HG02610 (cell line): ENCODE data around the gene FRMD4A.
"Not testable (repeated sequence)": the region's sequence is repeated elsewhere in the genome, so short reads cannot be mapped to it uniquely, and the experiment has no call there.

Experiments
- ATAC-seq: cut with Tn5 transposase; IDR thresholded peaks from one replicate; pipeline ENCODE4 v1.9.1; 2021; ENCODE audit warnings: mild to moderate bottlenecking, moderate library complexity; ENCODE audit not compliant: unreplicated experiment

Gene FRMD4A

GRCh38 chr10:13803566-13804554 is 526.9 kb downstream of the FRMD4A start:
- ATAC-seq, result no peak

GRCh38 chr10:13801907-13802288 is 528.8 kb downstream of the FRMD4A start:
- ATAC-seq, result no peak

GRCh38 chr10:13801156-13801906 is 529.4 kb downstream of the FRMD4A start:
- no peak for ATAC-seq

- no peak for ATAC-seq
Measured at GRCh38 chr10:13797164-13797563, 533.6 kb downstream of the FRMD4A start.

- no peak for ATAC-seq
Measured at GRCh38 chr10:13795653-13796555, 534.8 kb downstream of the FRMD4A start.

- ATAC-seq, result no peak
Measured at GRCh38 chr10:13794992-13795612, 535.6 kb downstream of the FRMD4A start.

- ATAC-seq, result no peak
Measured at GRCh38 chr10:13792006-13792405, 538.7 kb downstream of the FRMD4A start.

GRCh38 chr10:13791483-13791882 is 539.2 kb downstream of the FRMD4A start:
- no peak for ATAC-seq

GRCh38 chr10:13790196-13790595 is 540.5 kb downstream of the FRMD4A start:
- no peak for ATAC-seq

- ATAC-seq, result no peak
Measured at GRCh38 chr10:13789448-13789829, 541.3 kb downstream of the FRMD4A start.

- ATAC-seq, result no peak
Measured at GRCh38 chr10:13788711-13789447, 541.8 kb downstream of the FRMD4A start.

- ATAC-seq, result no peak
Measured at GRCh38 chr10:13788320-13788600, 542.5 kb downstream of the FRMD4A start.

- peak; percentile 78 for ATAC-seq
Measured at GRCh38 chr10:13787015-13787421, 543.7 kb downstream of the FRMD4A start.

- ATAC-seq, result peak; percentile 40
Measured at GRCh38 chr10:13784067-13784466, 546.7 kb downstream of the FRMD4A start.

- no peak for ATAC-seq
Measured at GRCh38 chr10:13779748-13780147, 551.0 kb downstream of the FRMD4A start.

GRCh38 chr10:13778693-13778960 is 552.1 kb downstream of the FRMD4A start:
- not testable (repeated sequence) for ATAC-seq

- ATAC-seq, result peak; percentile 66
Measured at GRCh38 chr10:13776861-13777311, 553.8 kb downstream of the FRMD4A start.

- ATAC-seq, result no peak
Measured at GRCh38 chr10:13775786-13776775, 554.6 kb downstream of the FRMD4A start.
